Dermis blood vessel endothelial cell (primary cell): ENCODE results near the gene FAM83C. TPM values are rescaled to one million over a fixed set of nuclear protein-coding genes. Genes with fewer than 3 reads are reported as not detected.
"Not testable (repeated sequence)": the region's sequence is repeated elsewhere in the genome, so short reads cannot be mapped to it uniquely, and the experiment has no call there.

Experiments
- DNase-seq: peaks from one replicate; pipeline ENCODE4 v3.0.0; 2010
- total RNA-seq: library from RNA; depleted of rRNA; stranded (reverse); fragments of >200 nt; gene quantifications from 2 replicates; pipeline ENCODE4 v1.2.3, GENCODE V29; 2014

The FAM83C gene
- total RNA-seq, 1 donor from 2014 or later, result not detected

- DNase-seq, result no peak
Measured at GRCh38 chr20:35263532-35264341, 28.5 kb downstream of the FAM83C start.

DNA sequence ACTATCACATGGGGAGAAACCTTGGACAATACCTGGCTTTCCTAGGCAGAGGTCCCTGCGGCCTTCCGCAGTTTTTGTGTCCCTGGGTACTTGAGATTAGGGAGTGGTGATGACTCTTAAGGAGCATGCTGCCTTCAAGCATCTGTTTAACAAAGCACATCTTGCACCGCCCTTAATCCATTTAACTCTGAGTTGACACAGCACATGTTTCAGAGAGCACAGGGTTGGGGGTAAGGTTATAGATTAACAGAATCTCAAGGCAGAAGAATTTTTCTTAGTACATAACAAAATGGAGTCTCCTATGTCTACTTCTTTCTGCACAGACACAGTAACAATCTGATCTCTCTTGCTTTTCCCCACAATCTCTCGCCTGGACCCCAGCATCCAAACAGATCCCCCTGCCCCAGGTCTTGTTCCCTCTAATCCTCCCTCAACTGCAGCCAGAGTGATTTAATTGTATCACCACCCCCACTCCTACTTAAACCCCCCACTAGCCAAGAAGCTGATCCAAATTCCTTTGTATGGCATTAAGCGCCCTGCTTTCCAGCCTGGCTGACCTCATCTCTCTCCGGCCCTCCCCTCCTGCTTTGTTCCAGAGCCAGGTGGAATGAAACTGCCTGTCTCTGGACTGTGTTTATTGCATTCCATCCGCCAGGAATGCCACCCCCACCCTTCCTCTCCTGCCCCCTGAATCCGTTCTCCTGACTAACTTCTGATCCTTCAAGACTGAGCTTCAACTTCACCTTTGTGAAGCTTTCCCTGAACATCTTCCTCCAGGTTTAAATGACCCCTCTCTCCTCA lies 29.3 kb downstream of the FAM83C start:
- peak; percentile 82 for DNase-seq

DNA sequence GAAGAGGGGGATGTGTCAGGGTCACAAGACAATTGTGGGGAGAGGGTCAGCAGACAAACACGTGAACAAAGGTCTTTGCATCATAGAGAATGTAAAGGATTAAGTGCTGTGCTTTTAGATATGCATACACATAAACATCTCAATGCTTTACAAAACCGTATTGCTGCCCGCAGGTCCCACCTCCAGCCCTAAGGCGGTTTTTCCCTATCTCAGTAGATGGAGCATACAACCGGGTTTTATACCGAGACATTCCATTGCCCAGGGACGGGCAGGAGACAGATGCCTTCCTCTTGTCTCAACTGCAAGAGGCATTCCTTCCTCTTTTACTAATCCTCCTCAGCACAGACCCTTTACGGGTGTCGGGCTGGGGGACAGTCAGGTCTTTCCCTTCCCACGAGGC lies 29.9 kb downstream of the FAM83C start:
- not testable (repeated sequence) for DNase-seq

- no peak for DNase-seq
Measured at GRCh38 chr20:35260426-35260825, 31.8 kb downstream of the FAM83C start.

DNA sequence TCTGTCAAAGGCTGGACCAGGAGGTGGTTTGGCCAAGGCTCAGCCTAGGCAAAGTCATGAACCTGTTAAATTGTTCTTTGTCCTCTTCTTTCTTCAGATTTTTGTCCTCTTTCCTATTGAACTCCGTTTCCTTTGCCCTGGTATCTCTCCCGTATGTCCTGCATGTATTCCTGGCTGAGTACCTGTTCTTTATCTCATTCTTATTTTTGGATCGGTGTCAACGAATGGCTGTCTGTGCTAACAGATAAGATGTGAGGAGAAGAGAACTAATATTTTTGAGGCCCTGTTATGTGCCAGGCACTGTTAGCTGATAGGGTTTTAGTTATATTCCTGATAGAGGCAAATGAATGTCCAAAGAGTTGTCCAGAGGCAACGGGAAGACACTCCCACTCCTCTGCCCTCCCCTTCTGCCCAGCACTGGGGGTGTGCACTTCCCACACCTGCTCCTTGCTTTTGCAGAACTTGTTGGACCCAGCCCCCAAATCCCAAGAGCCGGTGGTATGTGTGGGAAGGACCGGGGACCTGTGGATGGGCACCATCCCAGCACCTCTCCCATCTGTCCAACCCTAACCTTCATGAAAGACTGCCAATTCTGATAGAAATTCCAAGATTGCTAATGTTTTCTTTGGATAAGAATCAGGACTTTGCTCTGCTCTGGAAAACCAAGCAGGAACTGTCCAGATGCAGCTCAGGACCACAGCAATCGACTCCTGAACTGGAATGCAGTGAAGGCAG lies 34.9 kb downstream of the FAM83C start:
- DNase-seq, result peak; percentile 64

DNA sequence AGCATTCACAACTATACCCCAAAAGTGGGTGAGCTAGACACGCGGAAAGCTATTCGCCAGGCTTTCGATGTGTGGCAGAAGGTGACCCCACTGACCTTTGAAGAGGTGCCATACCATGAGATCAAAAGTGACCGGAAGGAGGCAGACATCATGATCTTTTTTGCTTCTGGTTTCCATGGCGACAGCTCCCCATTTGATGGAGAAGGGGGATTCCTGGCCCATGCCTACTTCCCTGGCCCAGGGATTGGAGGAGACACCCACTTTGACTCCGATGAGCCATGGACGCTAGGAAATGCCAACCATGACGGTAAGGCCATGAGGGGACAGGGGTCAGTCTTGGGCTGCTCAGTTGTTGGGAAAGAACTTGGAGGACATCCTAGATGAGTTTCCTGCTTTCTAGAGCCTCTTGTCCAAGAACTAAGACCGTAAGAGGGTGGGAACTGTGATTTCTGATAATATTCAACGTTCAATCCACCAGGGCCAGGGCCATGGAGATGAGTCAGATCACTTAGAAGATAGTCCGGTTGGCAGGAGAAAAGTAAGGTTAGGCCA lies 37.7 kb downstream of the FAM83C start:
- DNase-seq, result no peak

GRCh38 chr20:35253010-35253409 lies 39.2 kb downstream of the FAM83C start:
- DNase-seq, result no peak

DNA sequence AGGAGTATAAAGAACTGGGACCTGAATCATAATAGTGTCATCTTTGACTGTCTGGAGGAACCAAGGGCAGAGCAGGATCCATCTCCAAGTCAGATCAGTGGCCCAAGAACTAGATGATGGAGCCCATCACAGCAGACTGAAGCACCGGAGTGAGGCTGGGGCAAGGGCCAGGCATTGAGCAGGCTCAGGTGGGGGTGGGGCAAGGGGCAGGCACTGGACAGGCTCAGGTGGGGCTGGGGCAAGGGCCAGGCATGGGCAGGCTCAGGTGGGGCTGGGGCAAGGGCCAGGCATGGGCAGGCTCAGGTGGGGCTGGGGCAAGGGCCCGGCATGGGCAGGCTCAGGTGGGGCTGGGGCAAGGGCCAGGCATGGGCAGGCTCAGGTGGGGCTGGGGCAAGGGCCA lies 39.6 kb downstream of the FAM83C start:
- not testable (repeated sequence) for DNase-seq

- DNase-seq, result no peak
Measured at GRCh38 chr20:35252037-35252461, 40.2 kb downstream of the FAM83C start.

GRCh38 chr20:35251613-35251940 lies 40.6 kb downstream of the FAM83C start:
- DNase-seq, result no peak

GRCh38 chr20:35248641-35249475 lies 43.4 kb downstream of the FAM83C start:
- DNase-seq, result no peak

- DNase-seq, result no peak
Measured at GRCh38 chr20:35246723-35247122, 45.5 kb downstream of the FAM83C start.

- no peak for DNase-seq
Measured at GRCh38 chr20:35243986-35244385, 48.2 kb downstream of the FAM83C start.

DNA sequence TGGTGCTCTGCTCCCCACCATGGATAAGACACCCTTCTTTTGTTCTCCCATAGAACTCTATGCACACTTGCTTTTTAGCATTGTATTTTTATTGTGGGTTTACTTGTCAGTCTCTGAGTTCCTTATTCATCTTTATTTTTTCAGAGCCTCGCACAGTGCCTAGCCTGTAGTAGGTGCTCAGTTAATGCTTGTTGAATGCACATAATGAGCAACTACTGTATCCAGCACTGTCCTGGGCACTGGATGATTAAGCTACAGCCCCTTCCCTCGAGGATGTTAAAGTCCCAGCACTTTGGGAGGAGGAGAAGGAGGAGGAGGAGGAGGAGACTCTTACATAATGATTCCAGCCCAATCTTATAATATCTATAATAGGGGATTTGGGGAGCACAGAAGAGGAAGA lies 48.9 kb downstream of the FAM83C start:
- no peak for DNase-seq

- no peak for DNase-seq
Measured at GRCh38 chr20:35240811-35241293, 51.4 kb downstream of the FAM83C start.

GRCh38 chr20:35240083-35240810 lies 52.0 kb downstream of the FAM83C start:
- DNase-seq, result peak; percentile 29

GRCh38 chr20:35238735-35239134 lies 53.5 kb downstream of the FAM83C start:
- no peak for DNase-seq

GRCh38 chr20:35238170-35238569 lies 54.1 kb downstream of the FAM83C start:
- no peak for DNase-seq

DNA sequence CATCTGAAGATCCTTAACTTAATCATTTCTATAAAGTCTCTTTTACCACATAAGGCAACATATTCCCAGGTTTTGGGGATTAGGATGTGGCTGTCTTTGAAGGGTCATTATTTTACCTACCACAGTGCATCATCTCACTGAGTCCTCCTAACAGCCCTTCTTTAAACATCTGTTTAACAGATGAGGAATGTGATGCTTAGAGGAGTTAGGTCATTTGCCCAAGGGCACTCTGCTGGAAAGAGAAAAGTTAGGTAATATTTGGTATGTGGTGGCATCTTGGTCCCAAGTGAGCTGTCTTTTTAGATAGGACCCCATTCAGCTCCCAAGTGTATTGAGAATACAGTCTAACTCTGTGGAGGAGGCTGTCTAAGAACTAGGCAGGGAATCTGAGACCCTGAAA lies 54.7 kb downstream of the FAM83C start:
- no peak for DNase-seq

DNA sequence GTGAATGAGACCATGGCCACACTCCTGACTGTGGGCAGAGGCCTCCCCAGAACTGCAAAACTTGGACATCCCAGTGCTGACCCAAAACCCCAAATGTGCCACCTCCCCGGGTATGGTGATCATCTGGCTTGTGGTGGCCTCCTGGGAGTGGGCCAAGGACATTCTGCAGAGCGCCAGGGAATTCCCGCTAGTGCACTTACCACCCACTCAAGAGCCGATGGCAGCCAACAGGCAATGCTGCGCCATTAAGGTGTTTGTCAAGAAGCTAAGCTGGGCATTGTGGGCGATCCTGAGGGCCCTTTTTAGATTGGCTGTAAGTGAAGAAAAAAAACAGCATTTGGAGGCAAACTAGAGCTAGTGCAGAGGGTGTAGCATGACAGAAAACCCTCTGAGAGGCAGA lies 56.3 kb downstream of the FAM83C start:
- DNase-seq, result no peak
